Measurements from ENCODE around the gene GALNT16.

Gene GALNT16

DNA sequence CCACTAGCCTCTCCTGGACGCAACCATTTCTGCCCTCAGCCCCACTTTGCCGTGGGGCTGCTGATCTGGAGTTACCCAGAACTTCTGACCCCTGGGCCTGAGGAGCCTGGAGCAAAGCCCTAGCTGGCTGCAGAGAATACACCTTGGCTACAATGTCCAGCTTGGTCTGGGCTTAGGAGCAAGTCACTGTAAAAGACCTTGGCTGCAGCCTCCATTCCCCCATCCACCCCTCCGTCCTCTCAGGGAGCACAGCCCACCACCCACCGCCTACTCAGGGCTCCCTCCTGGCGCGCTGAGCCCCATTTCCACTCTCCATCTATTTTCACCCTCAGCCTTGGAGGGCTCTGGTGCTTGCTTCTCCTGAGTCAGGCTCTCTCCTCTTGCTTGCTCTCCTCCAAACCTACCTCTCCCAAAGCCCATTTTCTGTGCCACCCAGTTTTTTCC lies 95.2 kb downstream of the GALNT16 start:
- DNase-seq (ENCODE audit: low read depth) = no peak
- no peak overlapping the region for H3K4me3 ChIP-seq (ENCODE audit: low read depth, low read length)
- TF ChIP-seq, protein P1, sequence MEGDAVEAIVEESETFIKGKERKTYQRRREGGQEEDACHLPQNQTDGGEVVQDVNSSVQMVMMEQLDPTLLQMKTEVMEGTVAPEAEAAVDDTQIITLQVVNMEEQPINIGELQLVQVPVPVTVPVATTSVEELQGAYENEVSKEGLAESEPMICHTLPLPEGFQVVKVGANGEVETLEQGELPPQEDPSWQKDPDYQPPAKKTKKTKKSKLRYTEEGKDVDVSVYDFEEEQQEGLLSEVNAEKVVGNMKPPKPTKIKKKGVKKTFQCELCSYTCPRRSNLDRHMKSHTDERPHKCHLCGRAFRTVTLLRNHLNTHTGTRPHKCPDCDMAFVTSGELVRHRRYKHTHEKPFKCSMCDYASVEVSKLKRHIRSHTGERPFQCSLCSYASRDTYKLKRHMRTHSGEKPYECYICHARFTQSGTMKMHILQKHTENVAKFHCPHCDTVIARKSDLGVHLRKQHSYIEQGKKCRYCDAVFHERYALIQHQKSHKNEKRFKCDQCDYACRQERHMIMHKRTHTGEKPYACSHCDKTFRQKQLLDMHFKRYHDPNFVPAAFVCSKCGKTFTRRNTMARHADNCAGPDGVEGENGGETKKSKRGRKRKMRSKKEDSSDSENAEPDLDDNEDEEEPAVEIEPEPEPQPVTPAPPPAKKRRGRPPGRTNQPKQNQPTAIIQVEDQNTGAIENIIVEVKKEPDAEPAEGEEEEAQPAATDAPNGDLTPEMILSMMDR (IDR thresholded peaks at IDR 0.05; ENCODE audit: low read depth, low read length) = no peak
- no peak for TF ChIP-seq MYC (IDR thresholded peaks at IDR 0.05; ENCODE audit: low read depth, low read length)
- TF ChIP-seq, protein P2, sequence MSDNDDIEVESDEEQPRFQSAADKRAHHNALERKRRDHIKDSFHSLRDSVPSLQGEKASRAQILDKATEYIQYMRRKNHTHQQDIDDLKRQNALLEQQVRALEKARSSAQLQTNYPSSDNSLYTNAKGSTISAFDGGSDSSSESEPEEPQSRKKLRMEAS (IDR thresholded peaks at IDR 0.05; ENCODE audit: low read depth, low read length) = no peak
- no peak for TF ChIP-seq POLR2A (IDR thresholded peaks at IDR 0.05; ENCODE audit: extremely low read depth, insufficient read length)

DNA sequence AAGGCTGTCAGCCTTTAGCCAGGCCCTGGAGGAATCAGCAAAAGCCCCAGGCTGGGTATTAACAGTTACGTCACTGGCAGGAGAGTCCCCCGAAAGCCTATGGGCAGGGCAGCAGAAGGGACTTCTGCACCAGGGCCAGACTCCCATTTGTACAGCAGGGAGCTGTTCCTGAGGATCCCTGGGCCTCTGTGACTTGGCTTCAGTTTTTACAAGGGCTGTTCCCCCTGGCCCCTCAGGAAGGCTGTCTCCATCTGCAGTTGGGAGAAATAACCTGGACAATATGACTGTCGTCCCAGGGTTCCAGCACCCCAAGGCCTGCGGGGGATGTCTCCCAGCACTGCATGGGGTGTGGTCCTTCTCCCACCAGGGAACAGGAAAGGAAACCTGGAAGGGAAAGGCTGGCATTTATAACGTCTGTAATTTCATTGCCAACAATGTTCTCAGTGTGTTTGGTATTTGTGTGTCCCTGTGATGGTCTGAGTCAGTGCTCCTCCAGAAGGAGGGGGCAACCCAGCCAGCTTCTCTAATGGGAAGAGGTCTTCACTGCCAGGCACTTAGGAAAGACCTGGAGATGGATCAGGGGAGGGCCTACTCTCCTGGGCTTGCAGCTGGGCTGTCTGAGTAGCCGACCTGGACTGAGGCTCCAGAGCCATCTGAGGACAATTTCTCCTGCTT lies 95.8 kb downstream of the GALNT16 start:
- no peak for DNase-seq (ENCODE audit: low read depth)
- H3K4me3 ChIP-seq (ENCODE audit: low read depth, low read length) = no peak overlapping the region
- TF ChIP-seq, protein P2 (IDR thresholded peaks at IDR 0.05; ENCODE audit: low read depth, low read length) = no peak
- TF ChIP-seq POLR2A (IDR thresholded peaks at IDR 0.05; ENCODE audit: extremely low read depth, insufficient read length) (no peak), MYC (IDR thresholded peaks at IDR 0.05; ENCODE audit: low read depth, low read length) (no peak)
- TF ChIP-seq, protein P1 (IDR thresholded peaks at IDR 0.05; ENCODE audit: low read depth, low read length) = no peak

DNA sequence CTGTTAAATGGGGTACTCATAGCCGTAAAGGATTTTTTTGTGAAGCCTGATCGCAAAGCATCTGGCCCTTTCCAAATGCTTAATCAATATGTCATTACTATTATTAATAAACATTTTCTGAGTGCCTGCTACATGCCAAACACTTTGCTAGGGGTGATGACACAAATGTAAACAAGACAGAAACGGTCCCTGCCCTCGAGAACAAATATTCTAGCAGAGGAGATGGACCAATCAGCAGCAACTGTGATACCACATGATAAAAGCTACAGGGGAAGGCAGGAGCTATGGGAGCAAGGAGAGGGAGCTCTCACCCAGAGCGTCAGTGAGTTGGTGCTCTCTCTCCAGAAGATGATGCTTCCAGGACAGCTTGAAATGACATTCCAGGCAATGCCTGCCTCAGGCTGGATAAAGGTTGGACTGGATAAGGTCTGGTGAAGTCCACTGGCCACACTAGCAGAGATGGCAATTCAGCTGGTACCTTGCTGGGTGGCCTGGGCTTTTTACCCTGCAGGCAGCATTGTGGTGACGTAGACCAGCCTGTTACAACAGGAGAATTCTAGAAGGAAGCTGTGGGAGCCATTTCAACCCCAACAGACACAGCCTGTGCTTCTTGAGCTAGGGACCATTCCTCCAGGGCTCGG lies 97.1 kb downstream of the GALNT16 start:
- no peak overlapping the region for H3K4me3 ChIP-seq (ENCODE audit: low read depth, low read length)
- TF ChIP-seq MYC (IDR thresholded peaks at IDR 0.05; ENCODE audit: low read depth, low read length) = no peak
- TF ChIP-seq, protein P2 (IDR thresholded peaks at IDR 0.05; ENCODE audit: low read depth, low read length) = no peak
- no peak for TF ChIP-seq POLR2A (IDR thresholded peaks at IDR 0.05; ENCODE audit: extremely low read depth, insufficient read length)
- TF ChIP-seq, protein P1 (IDR thresholded peaks at IDR 0.05; ENCODE audit: low read depth, low read length) = no peak
- no peak for DNase-seq (ENCODE audit: low read depth)

DNA sequence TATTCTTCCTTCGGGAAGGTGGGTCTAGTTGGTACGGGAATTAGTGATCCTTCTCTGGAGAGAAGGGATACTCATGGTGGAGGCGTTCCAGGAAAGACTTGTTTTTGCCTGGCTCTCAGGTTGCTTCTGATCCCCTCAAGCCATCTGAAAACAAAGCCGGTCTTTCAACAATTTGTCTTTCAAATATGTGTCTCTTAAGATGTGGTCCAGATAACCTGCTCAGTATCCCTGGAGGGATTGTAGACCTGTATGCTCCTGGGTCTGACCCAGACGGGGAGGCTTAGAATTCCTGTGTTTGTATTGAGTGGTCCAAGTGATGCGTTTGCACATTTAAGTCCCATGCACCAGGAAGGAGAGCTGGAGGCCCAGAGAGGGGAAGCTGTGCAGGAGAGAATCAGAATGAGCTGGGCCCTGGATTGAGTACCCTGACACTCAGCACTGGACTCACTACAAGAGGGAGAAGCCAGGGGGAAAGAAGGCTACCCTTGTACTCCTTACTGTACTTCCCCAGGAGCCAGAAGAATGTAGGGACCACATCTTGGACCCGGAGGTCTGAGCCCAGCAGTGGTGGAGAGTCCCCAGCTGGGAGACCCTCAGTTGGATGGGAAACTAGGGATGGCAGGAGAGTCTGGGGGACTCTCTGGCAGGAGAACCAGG lies 97.7 kb downstream of the GALNT16 start:
- DNase-seq (ENCODE audit: low read depth) = no peak
- H3K4me3 ChIP-seq (ENCODE audit: low read depth, low read length) = no peak overlapping the region
- TF ChIP-seq, protein P2 (IDR thresholded peaks at IDR 0.05; ENCODE audit: low read depth, low read length) = no peak
- no peak for TF ChIP-seq MYC (IDR thresholded peaks at IDR 0.05; ENCODE audit: low read depth, low read length)
- no peak for TF ChIP-seq POLR2A (IDR thresholded peaks at IDR 0.05; ENCODE audit: extremely low read depth, insufficient read length)
- TF ChIP-seq, protein P1 (IDR thresholded peaks at IDR 0.05; ENCODE audit: low read depth, low read length) = no peak

DNA sequence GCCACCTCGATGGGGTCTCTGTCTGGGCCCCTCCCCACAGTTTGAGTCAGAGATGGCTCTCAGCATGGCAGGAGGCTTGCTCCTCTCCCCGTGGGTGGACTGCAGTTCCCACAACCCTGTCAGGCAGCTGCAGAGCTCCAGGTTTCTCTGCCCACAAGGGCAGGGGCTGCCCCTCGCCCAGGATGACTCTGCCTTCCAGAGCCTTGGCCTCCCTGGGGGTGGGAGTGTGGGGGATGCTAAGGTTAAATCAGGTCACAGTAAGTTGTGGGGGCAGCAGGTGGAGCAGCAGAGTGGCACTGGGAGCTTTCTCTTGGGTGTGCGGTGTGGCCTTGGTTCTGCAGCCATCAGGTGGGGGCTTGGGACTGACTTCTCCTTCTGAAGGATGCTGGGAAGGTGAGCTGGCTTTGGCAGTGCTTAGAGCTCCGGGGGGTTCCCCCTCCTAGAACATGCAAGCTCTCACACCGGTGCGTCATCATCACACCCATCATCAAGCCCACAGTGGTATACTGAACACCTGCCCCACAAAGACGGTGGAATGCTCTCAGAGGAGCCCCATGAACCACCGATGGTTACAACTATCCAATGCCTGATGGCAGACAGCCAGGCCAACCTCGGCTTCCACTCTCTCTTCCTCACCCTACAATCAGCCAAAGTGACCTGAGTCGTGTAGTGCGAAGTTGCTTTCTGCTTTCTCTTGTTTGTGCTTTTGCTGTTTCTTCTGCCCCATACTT lies 98.4 kb downstream of the GALNT16 start:
- H3K4me3 ChIP-seq (ENCODE audit: low read depth, low read length) = no peak overlapping the region
- no peak for DNase-seq (ENCODE audit: low read depth)
- TF ChIP-seq POLR2A (IDR thresholded peaks at IDR 0.05; ENCODE audit: extremely low read depth, insufficient read length) = no peak
- TF ChIP-seq, protein P1 (IDR thresholded peaks at IDR 0.05; ENCODE audit: low read depth, low read length) = no peak
- no peak for TF ChIP-seq MYC (IDR thresholded peaks at IDR 0.05; ENCODE audit: low read depth, low read length)
- TF ChIP-seq, protein P2 (IDR thresholded peaks at IDR 0.05; ENCODE audit: low read depth, low read length) = no peak

Measured in NB4 (cell line).